IPS DF 4.7 (cell line): ENCODE measurements around the gene RPP38.

Source experiments
- DNase-seq: peaks from one replicate; pipeline ENCODE4 v3.0.0-alpha.2; 2013; ENCODE audit warnings: low spot score; ENCODE audit errors: extremely low read depth

Gene RPP38

GRCh38 chr10:15149042-15149771 is 52.1 kb downstream of the RPP38 start:
- DNase-seq = no peak

DNA sequence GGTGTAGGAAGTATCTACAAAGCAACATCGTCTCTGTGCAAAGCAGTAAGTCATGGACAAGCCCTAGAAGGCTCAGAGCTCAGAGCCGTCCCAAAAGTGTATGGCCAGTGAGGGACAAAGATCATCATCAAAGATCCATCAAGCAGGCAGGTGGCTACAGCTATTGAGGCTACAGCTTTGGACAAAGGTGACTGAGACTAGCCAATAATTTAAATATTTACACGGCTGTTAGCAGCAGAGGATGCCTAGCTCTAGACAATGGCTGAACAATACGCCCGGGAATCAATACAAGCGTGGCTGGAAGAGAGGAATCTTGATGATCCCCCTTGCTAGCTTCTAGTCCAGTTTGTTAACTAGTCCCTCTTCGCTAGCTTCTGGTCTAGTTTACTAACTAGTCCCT is 53.4 kb downstream of the RPP38 start:
- no peak for DNase-seq

GRCh38 chr10:15152556-15152955 is 55.4 kb downstream of the RPP38 start:
- DNase-seq = no peak
